ENCODE results near the gene TSPAN17.
"Not testable (repeated sequence)": the region's sequence is repeated elsewhere in the genome, so short reads cannot be mapped to it uniquely, and the experiment has no call there.

The TSPAN17 gene

GRCh38 chr5:176680226-176680563, 32.9 kb downstream of the TSPAN17 start:
- no peak for DNase-seq (ENCODE audit: low spot score)

GRCh38 chr5:176682016-176682531, 34.8 kb downstream of the TSPAN17 start:
- DNase-seq (ENCODE audit: low spot score), result no peak

- DNase-seq (ENCODE audit: low spot score), result no peak
These were observed 37.7 kb downstream of the TSPAN17 start for GRCh38 chr5:176685010-176685409.

- DNase-seq (ENCODE audit: low spot score), result no peak
These were observed 40.0 kb downstream of the TSPAN17 start for GRCh38 chr5:176687247-176687646.

GRCh38 chr5:176687881-176688280, 40.6 kb downstream of the TSPAN17 start:
- no peak for DNase-seq (ENCODE audit: low spot score)

GRCh38 chr5:176690911-176691310, 43.6 kb downstream of the TSPAN17 start:
- no peak for DNase-seq (ENCODE audit: low spot score)

- no peak for DNase-seq (ENCODE audit: low spot score)
These were observed 44.2 kb downstream of the TSPAN17 start for GRCh38 chr5:176691524-176691923.

GRCh38 chr5:176692326-176692725, 45.0 kb downstream of the TSPAN17 start:
- no peak for DNase-seq (ENCODE audit: low spot score)

- DNase-seq (ENCODE audit: low spot score), result no peak
These were observed 45.7 kb downstream of the TSPAN17 start for GRCh38 chr5:176692839-176693476.

- DNase-seq (ENCODE audit: low spot score), result no peak
These were observed 46.2 kb downstream of the TSPAN17 start for GRCh38 chr5:176693477-176693851.

GRCh38 chr5:176694146-176694545, 46.9 kb downstream of the TSPAN17 start:
- DNase-seq (ENCODE audit: low spot score), result no peak

GRCh38 chr5:176694631-176695030, 47.3 kb downstream of the TSPAN17 start:
- DNase-seq (ENCODE audit: low spot score), result no peak

GRCh38 chr5:176695073-176695472, 47.8 kb downstream of the TSPAN17 start:
- no peak for DNase-seq (ENCODE audit: low spot score)

- DNase-seq (ENCODE audit: low spot score), result no peak
These were observed 50.1 kb downstream of the TSPAN17 start for GRCh38 chr5:176697267-176697933.

GRCh38 chr5:176697934-176698538, 50.8 kb downstream of the TSPAN17 start:
- DNase-seq (ENCODE audit: low spot score), result no peak

- DNase-seq (ENCODE audit: low spot score), result not testable (repeated sequence)
These were observed 52.2 kb downstream of the TSPAN17 start for GRCh38 chr5:176699446-176699845.

- no peak for DNase-seq (ENCODE audit: low spot score)
These were observed 53.1 kb downstream of the TSPAN17 start for GRCh38 chr5:176700239-176700847.

- DNase-seq (ENCODE audit: low spot score), result no peak
These were observed 55.7 kb downstream of the TSPAN17 start for GRCh38 chr5:176702671-176703641.

GRCh38 chr5:176703857-176704256, 56.6 kb downstream of the TSPAN17 start:
- no peak for DNase-seq (ENCODE audit: low spot score)

- DNase-seq (ENCODE audit: low spot score), result no peak
These were observed 57.1 kb downstream of the TSPAN17 start for GRCh38 chr5:176704355-176704754.

- DNase-seq (ENCODE audit: low spot score), result no peak
These were observed 57.5 kb downstream of the TSPAN17 start for GRCh38 chr5:176704817-176705216.

Measured in activated CD4-positive, alpha-beta T cell treated with anti-CD3 and anti-CD28 coated beads, Interleukin-2, Interleukin-4, amounts not matched to agents 100 ng/mL and 50 ng/mL, durations not matched to agents 16 hours and 8 hours (primary cell).